HG02943 (cell line): Measurements from ENCODE around the gene FNDC5.
"Not testable (repeated sequence)": the region's sequence is repeated elsewhere in the genome, so short reads cannot be mapped to it uniquely, and the experiment has no call there.

ENCODE experiments used
- ATAC-seq: cut with Tn5 transposase; IDR thresholded peaks from one replicate; pipeline ENCODE4 v1.9.1; 2021; ENCODE audit warnings: mild to moderate bottlenecking, low read depth, moderate library complexity; ENCODE audit not compliant: unreplicated experiment

Gene FNDC5

DNA sequence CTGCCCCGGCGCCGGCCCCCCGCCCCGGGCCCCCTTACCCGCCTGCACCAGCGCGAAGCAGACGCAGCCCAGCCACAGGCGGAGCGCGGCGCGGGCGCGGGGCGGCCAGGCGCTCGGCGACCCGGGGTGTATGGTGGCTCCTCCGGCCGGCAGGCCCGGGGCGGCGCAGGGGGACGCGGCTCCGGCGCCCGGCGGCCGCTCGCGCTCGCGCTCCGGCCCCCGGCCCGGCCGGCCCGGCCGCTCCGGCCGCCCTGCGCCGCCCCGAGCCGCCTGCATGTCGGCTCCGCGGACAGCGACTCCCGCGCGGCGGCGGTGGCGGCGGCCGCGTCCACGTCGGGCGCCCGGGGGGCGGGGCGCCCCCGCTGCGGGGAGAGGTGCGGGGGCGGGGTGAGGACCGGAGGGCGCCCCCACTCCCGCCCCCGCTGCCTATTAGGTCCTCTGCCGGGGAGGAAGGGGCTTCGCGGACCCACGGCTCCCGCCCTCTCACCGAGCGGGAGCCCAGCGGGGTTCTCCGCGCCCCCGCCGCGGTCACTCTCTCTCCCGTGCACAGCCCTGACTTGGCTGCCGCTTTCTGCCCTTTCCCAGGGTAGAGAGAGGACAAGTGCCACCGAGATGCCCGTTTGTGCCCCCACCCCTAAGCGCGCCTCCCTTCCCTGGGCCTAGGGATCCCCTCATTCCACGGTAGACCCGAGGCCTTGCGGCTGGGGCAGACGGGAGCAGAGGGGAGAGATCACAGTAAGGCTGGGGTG lies at the start of gene FNDC5:
FNDC5 (minus strand) TSS at position 298 of the 749 bp plus-strand sequence.
- no peak for ATAC-seq

DNA sequence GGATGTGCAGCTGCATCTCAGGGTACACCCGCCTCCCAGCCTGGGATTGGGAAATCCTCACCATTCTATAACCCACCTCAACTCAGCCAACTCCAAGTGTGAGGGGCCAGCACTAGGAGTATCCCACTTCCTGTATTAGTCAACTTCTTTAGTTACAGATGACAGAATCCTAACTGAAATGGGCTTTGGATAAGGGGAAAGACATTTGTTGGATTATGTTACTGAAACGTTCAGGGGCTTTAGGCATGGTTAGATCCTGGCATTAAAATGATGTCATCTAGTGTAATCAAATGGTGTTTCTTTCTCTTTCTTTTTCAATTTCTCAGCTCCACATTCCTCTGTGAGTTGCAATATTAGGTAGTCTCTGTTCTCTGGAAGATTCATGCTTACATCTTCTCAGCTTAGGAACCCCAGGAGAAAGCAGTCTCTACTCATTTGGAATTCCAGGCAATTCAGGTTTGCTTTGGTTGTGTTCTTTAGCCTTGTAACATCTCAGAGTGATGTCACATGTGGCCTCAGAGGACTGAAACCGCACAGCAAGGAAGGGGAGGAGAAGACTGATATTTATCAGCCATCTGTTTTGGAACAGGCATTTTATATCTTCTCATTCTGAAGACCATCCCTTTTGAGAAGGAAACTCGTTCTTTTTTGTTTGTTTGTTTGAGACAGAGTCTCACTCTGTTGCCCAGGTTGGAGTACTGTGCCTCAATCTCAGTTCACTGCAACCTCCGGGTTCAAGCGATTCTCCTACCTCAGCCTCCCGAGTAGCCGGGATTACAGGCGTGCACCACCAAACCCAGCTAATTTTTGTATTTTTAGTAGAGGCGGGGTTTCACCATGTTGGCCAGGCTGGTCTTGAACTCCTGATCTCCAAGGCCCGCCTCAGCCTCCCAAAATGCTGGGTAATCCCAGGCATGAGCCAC lies 49.4 kb upstream of the FNDC5 start:
- no peak for ATAC-seq

DNA sequence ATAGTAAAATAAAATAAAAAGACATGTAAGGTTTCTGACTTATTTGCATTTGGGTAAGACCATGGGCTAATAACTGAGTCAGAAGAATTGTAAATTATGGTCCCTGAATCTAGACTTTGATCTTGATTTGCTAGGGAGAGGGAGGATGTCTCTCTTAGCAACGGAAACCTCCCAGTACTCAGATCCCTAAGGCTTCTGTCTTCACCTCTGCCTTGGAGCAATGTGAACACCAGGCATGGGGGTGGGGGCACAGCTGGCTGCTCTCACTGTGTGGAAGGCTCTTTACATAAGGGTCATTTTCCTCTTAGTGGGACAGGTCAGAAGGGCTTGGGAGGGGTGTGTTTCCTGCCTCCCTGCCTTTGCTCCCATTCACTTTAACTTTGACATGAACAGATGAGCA lies 47.5 kb upstream of the FNDC5 start:
- ATAC-seq: no peak

DNA sequence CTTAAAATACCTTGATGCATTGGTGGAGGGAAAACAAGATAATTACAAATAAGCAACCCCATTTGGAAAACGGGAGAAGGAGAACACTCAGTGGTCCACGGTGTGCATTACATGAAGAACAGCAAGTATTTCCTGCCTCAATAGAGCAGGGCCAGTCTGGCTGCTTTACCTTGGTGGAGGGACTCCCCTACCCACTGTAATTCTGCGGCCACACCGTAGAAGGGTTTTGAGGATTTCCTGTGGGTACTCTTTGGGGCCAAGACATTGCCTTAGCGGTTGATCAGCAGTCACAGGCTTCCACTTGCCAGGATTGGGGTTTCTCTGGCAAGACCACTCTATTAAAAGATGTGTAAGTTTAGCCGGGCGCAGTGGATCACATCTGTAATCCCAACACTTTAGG lies 46.8 kb upstream of the FNDC5 start:
- ATAC-seq: no peak

DNA sequence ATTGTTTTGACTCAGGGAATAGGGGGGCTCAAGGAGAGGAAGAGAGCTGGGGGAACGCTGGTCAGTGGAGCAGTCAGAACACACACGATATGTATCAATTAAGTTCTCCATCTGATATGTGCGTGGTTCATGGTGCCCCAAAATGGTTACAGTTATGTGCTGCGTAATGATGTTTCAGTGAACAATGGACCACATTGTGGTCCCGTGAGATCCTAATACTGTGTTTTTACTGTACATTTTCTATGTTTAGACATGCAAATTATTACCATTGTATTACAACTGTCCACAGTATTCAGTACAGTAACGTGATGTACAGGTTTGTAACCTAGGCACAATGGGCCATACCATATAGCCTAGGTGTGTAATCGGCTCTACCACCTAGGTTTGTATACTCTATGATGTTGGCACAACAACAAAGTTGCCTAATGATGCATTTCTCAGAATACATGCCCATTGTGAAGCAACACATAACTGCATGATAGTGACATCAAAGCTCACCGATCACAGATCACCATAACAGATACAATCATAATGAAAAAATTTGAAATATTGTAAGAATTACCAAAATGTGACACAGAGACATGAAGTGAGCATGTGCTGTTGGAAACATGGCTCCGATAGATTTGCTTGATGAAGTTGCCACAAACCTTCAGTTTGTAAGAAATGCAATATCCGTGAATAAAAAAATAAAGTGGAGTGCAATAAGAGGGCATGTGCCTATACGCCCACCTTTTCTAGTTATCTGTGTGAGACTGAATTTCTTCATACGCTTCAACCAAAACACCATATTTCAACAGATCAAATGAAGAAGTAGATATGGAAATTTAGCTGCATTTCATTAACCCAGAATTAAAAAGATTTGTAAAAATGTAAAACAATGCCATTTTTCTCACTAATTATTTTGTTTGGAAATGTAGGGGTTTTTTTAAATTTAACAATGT lies 45.3 kb upstream of the FNDC5 start:
- no peak for ATAC-seq

DNA sequence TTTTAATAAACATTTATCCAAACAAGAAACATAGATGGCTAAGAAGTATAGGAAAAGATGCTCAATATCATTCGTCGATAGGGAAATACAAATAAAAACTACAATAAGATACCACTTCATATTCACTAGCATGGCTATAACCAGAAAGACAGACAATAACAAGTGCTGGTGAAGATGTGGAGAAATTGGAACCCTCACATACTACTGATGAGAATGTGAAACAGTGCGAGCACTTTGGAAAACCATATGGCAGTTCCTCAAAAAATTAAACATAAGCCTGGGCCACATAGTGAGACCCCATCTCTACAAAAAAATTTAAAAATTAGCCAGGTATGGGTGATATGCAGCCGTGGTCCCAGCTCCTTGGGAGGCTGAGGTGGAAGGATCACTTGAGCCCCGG lies 39.6 kb upstream of the FNDC5 start:
- no peak for ATAC-seq

DNA sequence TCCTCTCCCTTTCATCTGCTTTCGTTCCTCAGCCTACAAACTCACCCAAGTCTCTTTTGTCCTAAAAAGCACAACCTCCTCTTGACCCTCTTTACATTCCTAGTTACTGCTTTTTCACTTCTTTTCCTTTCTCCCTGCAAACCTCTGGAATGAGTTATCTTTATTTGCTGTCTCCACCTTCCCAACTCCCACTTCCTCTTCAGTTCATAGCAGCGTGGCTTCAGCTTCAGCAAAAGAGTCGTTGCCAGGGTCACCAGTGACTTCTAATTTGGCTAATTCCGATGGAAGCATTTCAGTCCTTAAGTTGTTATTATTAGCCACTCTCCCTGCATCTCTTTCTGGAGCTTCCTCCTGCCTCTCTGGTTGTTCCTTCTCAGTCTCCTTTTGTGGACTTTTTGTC lies 36.7 kb upstream of the FNDC5 start:
- no peak for ATAC-seq

DNA sequence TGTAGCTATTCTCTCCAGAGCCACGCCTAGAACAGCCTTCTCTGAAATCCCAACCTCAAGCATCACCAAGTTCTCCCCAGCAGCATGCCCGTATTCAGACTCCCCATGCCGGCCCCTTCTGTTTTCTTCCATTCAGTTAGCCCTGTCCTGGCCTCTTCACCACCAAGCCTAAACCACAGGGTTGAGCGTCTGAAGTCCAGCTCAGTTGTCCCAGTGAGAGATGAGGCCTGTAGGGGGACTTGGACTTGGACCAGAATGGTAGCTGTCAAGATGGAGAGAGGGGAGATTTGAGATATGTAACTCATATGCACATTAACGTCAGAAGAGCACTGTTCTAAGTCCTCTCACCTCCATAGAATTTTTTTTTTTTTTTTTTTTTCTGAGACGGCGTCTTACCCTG lies 35.9 kb upstream of the FNDC5 start:
- ATAC-seq: no peak

DNA sequence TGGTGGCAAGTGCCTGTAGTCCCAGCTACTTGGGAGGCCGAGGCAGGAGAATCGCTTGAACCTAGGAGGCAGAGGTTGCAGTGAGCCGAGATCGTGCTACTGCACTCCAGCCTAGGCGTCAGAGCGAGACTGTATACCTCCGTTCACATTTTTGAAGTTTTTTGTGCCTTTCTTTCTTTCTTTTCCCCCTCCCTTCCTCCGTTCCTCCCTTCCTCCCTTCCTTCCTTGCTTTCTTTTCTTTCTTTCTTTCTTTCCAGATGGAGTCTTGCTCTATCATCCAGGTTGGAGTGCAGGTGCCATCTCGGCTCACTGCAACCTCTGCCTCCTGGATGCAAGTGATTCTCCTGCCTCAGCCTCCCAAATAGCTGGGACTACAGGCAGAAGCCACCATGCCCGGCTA lies 34.9 kb upstream of the FNDC5 start:
- ATAC-seq: not testable (repeated sequence)

DNA sequence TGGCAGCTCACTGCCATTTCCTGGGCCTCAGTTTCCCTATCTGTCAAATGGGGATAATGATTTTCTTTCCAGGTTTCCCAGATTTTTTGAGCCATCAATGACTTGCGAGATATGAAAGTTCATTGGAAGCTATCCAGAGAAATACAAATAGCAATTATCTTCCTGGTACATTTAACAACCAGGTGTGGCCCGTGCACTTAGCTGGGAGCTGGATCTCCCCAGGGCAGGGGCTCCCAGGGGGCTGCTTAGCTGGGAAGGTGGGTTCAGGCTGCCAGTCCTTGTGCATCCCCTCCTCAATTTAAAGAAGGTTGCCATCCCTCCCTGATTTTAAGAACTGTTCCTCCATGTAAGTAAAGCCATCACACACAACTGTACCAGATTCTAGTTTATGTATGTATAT lies 34.1 kb upstream of the FNDC5 start:
- ATAC-seq: no peak

DNA sequence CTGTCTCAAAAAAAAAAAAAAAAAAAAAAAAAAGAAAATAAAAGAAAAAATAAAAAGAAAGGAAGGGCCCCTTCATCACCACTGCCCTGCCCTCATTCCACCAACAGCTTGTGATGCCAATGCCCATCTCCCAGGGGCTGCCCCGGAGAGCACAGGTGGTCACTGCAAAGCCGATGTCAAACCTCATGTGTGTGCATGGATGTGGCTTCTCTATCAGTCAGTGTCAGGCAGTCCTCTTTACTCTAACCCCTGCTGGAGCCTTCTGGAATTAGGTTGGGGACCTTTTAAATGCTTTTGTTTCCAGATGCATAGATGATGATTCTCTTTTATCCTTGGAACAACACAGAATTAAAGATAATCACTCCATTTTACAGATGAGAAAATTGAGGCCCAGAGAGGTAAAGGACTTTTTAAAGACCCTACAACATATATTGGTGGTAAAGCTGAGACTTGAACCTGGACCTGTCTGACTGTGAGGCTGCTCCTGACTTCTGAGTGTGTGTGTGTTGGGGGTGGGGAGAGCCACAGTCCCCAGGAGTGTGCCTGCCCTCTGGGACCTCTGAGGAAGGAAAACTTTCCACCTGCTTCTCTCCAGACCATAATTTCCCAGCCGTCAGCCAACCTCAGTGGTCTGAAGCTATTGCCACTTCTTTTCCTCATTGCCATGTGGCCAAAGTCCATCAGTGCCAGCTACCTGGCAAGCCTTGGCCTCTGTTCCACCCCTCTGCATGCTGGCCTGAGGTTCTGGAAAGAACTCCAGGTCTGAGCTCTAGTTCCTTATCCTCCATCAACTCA lies 33.5 kb upstream of the FNDC5 start:
- ATAC-seq: no peak

DNA sequence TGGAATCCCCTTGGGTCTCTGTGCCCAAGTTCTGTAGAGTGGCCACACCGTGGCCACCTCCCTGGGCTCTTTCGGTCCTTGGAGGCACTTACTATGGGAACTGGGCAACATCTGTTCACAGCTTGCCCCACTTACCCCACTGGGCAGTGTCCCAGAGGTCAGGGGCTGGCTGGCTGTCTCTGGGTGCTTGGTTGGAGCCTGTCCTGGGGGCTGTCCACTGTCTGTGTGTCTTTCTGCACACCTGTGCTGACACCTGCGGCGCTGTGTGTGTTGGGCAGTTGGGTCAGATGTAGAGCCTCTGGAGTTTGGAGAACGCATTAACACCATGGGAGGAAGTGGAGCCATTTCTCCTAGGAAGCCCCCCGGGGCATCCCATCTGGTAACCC lies 31.8 kb upstream of the FNDC5 start:
- no peak for ATAC-seq

DNA sequence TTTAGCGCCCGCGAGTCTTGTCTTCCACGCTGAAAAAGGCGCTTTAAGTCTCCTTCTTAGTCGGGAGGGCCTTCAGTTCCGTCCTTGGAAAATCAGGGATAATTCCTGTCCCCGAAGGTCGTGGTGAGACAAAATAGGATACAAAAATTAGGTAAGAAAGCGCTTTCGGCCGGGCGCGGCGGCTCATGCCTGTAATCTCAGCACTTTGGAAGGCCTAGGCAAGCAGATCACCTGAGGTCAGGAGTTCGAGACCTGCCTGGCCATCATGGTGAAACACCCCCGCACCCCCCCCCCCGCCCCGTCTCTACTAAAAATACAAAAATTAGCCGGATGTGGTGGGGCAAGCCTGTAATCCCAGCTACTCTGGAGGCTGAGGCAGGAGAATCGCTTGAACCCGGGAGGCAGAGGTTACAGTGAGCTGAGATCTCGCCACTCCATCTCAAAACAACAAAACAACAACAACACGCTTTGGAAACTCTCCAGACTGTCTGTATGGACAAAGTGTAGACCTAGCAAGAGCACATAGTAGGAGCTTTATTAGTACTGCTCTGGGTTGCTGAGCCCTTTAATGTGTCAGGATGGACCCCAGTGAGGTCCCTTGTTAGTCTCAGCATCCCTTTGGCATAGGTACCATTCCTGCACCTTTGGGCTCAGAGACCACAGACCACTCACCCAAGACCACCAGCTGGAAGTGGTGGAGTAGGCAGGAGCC lies 31.3 kb upstream of the FNDC5 start:
- ATAC-seq: no peak

DNA sequence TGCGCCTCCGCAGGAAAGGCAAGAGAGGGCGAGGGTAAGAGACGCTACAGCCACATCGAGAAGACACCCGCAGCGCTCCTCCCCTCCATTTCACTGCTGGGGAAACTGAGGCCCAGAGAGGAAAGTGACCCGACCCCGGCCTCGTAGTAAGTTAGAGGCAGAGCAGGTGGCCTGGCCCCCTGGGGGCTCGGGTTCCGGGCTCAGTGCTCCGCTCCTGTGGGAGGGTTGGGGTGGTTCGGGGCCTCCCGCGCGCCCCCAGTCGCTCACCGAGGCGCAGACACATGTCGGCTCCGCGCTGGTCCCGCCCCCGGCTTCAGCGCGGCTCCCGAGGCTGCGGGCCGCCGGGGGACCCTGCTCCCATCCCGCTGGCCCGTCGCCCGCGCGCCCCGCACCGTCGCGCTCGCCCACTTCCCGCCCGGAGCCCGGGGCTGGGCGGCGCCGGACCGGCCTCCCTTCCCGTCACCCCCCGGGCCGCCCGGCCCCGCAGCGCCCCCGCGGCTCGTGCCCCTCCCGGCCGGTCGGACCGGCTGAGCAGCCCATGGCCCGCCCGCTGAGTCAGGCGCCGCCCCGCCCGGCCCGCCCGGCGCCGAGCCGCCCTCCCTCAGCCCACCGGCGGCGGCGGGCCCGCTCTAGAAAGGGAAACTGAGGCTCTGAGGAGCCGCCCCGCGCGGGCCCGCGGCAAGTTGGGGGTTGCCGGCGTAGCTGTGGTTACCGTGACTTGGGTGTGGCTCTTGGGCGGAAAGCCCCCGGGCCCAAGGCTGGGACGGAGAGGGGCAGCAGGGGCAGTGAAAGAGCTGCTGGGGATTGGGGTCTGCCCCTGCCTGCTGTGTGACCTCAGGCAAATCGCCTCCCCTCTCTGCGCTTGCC lies 30.5 kb upstream of the FNDC5 start, which contains the start of gene TMEM54:
TMEM54 (minus strand) TSS at position 434 of the 867 bp plus-strand sequence; CDS start at position 283, 151 bp downstream.
- no peak for ATAC-seq

DNA sequence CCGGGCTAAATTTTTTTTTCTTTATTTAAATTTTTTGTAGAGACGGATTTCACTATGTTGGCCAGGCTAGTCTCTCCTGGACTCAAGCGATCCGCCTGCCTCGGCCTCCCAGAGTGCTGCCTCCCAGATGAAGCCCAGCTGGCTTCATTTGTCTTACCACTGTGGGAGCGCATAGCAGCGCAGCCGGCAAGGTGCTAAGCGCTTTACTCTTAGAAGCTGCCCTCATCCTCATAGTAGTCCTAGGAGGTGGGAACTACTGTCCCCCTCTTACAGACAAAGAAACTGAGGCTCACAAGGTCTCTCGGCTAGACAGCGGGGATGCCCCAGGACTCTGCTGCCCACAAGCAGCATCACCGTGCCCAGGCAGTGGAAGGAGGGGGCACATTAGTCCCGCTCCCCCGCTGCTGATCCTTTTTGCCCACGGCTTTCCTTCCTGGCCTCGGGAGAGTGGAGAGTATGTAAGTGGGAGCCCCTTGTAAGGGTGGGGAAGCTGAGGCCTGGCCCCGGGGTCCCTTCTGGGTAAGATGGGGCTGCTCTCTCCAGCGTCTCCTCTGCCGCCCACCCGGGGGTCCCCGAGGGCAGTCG lies 29.8 kb upstream of the FNDC5 start:
- ATAC-seq: no peak

DNA sequence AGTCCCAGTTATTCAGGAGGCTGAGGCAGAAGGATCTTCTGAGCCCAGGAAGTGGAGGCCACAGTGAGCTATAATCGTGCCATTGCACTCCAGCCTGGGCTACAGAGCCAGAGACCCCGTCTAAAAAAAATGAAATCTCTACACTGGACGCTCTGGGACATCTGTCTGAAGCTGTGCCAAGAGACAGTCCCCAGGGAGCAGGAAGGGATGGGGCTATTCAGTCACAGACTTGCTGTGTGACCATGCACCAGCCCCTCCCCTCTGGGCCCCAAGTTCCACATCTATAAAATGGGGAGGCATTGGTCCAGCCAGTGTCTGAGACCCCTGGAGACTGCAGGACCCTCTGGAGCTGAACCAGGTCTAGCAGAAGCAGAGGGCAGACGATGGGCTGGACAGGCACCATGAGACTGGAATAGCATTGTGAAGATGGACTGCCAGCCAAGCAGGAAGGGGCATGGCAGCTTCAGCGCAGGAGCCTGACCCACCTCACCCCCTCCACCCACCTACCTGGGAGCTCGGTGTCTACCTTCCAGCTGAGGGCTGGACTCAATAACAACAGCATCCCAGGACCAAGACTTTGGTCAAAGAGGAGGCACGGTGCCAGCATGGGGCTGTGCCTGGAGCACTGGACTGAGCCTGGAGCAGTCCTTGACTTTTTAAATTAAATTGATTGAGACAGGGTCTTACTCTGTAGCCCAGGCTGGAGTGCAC lies 29.0 kb upstream of the FNDC5 start:
- no peak for ATAC-seq

DNA sequence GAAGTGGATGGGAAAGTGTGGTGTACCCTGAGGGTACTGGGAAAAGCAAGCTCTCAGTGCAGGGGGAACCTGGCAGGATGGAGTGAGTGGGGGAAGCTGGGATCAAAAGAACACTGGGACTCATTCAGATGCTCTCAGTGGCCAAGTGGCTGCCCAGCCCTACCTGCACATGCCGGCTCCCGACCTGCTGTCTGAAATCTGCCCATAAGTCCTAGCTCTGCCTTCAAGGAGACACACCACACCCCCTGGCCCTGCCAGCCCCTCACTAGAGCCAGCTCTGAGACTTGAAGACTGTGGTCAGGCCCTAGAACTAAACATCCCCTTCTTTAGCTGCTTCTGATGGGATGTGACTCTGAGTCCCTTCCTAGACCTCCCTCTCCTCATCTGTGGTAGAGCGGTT lies 28.2 kb upstream of the FNDC5 start:
- ATAC-seq: no peak
